DND-41 (cell line): Measurements from ENCODE around the gene KRTAP10-12.

Experiments used
- ATAC-seq: fragments of 200-7000 bp; cut with Tn5 transposase; 3 replicates; pipeline ENCODE4 v1.9.1; 2021; ENCODE audit warnings: low read depth; ENCODE audit not compliant: insufficient read depth
- DNase-seq: peaks from one replicate; pipeline ENCODE4 v3.0.0-alpha.2; 2020
- H2AFZ ChIP-seq: 2 replicates; pipeline ENCODE4 v1.6.0; 2012; ENCODE audit warnings: low read depth, low read length
- H3K27ac ChIP-seq: 2 replicates; pipeline ENCODE4 v1.5.1; 2012; ENCODE audit warnings: low read length, inconsistent platforms
- H3K27me3 ChIP-seq: fragments of 200-600 bp; sonication (generic); 2 replicates; pipeline ENCODE4 v1.6.0; 2012; ENCODE audit warnings: low read length, mild to moderate bottlenecking, inconsistent platforms; ENCODE audit not compliant: insufficient read depth, poor library complexity
- H3K36me3 ChIP-seq: 2 replicates; pipeline ENCODE4 v1.5.1; 2012; ENCODE audit warnings: low read length, inconsistent platforms; ENCODE audit not compliant: insufficient read depth
- H3K4me1 ChIP-seq: 2 replicates; pipeline ENCODE4 v1.5.1; 2012; ENCODE audit warnings: mild to moderate bottlenecking, low read length; ENCODE audit not compliant: insufficient read depth
- H3K4me2 ChIP-seq: 2 replicates; pipeline ENCODE4 v1.6.0; 2012; ENCODE audit warnings: mild to moderate bottlenecking, moderate library complexity, low read length, inconsistent platforms; ENCODE audit not compliant: insufficient read depth
- H3K4me3 ChIP-seq, 2 experiments: fragments of 200-600 bp in 1 of 2; shearing (Covaris generic) in 1 of 2; 2 replicates each; pipeline ENCODE4 v1.5.1; 2012 to 2016; ENCODE audit warnings: inconsistent platforms in 2 of 2, low read length in 2 of 2, mild to moderate bottlenecking in 2 of 2, low read depth in 1 of 2, moderate library complexity in 1 of 2
- H3K79me2 ChIP-seq: 2 replicates; pipeline ENCODE4 v1.6.0; 2012; ENCODE audit warnings: low read length, inconsistent platforms; ENCODE audit not compliant: insufficient read depth
- H3K9ac ChIP-seq: 2 replicates; pipeline ENCODE4 v1.6.0; 2012; ENCODE audit warnings: low read depth, mild to moderate bottlenecking, inconsistent platforms, low read length, moderate library complexity
- H3K9me3 ChIP-seq: 2 replicates; pipeline ENCODE4 v1.5.1; 2012; ENCODE audit warnings: low read length, moderate library complexity, mild to moderate bottlenecking, inconsistent platforms; ENCODE audit not compliant: insufficient read depth, severe bottlenecking
- H4K20me1 ChIP-seq: 2 replicates; pipeline ENCODE4 v1.6.0; 2012; ENCODE audit warnings: low read length; ENCODE audit not compliant: insufficient read depth
- EZH2 ChIP-seq: IDR thresholded peaks from 3 replicates; pipeline ENCODE4 v1.6.1; 2012; ENCODE audit warnings: borderline replicate concordance, low read depth, mild to moderate bottlenecking, moderate library complexity, low read length, inconsistent platforms; ENCODE audit not compliant: severe bottlenecking
- TF ChIP-seq, protein P1 (sequence below): IDR thresholded peaks from 2 replicates; pipeline ENCODE4 v1.5.1; 2012; ENCODE audit warnings: borderline replicate concordance, low read length, moderate library complexity, mild to moderate bottlenecking; ENCODE audit not compliant: poor library complexity, severe bottlenecking; ENCODE audit errors: extremely low read depth

The KRTAP10-12 gene

GRCh38 chr21:44706026-44706705 is 9.2 kb downstream of the KRTAP10-12 start:
- H3K9ac ChIP-seq, result no peak overlapping the region
- H4K20me1 ChIP-seq, result no peaks in the 10 kb centered on the region; the same call in 1 of the 2 replicates
- H3K4me1 ChIP-seq, result no peaks in the 10 kb centered on the region
- no peaks in the 10 kb centered on the region for H3K36me3 ChIP-seq
- DNase-seq, result no peak
- H3K79me2 ChIP-seq, result no peaks in the 10 kb centered on the region
- peaks cover 5% of the 10 kb centered on the region for H3K27me3 ChIP-seq
- H3K9me3 ChIP-seq, result no peaks in the 10 kb centered on the region
- TF ChIP-seq, protein P1, sequence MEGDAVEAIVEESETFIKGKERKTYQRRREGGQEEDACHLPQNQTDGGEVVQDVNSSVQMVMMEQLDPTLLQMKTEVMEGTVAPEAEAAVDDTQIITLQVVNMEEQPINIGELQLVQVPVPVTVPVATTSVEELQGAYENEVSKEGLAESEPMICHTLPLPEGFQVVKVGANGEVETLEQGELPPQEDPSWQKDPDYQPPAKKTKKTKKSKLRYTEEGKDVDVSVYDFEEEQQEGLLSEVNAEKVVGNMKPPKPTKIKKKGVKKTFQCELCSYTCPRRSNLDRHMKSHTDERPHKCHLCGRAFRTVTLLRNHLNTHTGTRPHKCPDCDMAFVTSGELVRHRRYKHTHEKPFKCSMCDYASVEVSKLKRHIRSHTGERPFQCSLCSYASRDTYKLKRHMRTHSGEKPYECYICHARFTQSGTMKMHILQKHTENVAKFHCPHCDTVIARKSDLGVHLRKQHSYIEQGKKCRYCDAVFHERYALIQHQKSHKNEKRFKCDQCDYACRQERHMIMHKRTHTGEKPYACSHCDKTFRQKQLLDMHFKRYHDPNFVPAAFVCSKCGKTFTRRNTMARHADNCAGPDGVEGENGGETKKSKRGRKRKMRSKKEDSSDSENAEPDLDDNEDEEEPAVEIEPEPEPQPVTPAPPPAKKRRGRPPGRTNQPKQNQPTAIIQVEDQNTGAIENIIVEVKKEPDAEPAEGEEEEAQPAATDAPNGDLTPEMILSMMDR, result no peak
- no peak for TF ChIP-seq EZH2
- H3K4me3 ChIP-seq, result no peak overlapping the region
- ATAC-seq, result no peak
- H2AFZ ChIP-seq, result no peak overlapping the region
- no peak overlapping the region for H3K4me2 ChIP-seq
- H3K27ac ChIP-seq, result no peak overlapping the region

- no peaks in the 10 kb centered on the region for H3K4me1 ChIP-seq
- no peaks in the 10 kb centered on the region for H3K9me3 ChIP-seq
- no peaks in the 10 kb centered on the region for H3K79me2 ChIP-seq
- no peak overlapping the region for H2AFZ ChIP-seq
- H3K4me3 ChIP-seq, result no peak overlapping the region
- DNase-seq (no peak), ATAC-seq (no peak)
- TF ChIP-seq EZH2, result no peak
- TF ChIP-seq, protein P1, result no peak
- H4K20me1 ChIP-seq, result no peaks in the 10 kb centered on the region; the same call in 1 of the 2 replicates
- H3K27me3 ChIP-seq, result peaks cover 10% of the 10 kb centered on the region
- H3K4me2 ChIP-seq, result no peak overlapping the region
- H3K9ac ChIP-seq, result no peak overlapping the region
- no peaks in the 10 kb centered on the region for H3K36me3 ChIP-seq
- no peak overlapping the region for H3K27ac ChIP-seq
These were observed 10.0 kb downstream of the KRTAP10-12 start for GRCh38 chr21:44706706-44707581.

DNA sequence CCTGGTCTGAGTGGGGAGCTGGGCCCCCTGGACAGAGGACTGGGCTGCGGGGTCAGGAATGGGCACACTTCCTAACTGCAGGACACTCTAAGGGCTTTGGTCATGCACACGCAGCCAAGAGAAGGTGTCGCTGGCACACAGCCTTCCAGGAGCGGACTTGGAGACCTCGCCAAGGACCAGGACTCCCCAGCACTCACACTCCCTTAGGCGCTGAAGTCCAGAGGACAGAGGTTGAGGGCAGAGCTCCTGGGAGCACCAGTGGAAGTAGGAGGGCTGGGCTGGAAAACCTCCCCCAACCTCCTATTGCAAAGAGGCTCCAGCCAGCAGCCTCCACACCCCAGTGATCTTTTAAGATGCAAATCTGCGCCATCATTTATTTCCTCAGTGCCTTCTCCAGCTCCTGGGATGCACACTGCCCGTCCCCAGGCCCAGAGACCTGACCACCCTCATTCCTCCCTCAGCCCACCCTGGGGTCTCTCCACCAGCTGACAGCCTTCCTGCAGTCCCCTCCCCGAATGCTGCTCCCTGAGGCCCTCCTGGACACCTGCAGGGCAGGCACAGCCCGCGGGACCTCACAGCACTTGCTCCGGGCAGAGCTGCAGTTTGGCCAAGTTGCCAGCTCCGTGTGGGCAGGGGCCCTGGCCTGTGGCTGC is 11.4 kb downstream of the KRTAP10-12 start:
- Histone ChIP-seq H3K9me3 (no peaks in the 10 kb centered on the region), H3K4me1 (no peaks in the 10 kb centered on the region), H3K9ac (no peak overlapping the region), H4K20me1 (no peaks in the 10 kb centered on the region; the same call in 1 of the 2 replicates), H3K4me3 (no peak overlapping the region), H2AFZ (no peak overlapping the region), H3K27ac (no peak overlapping the region), H3K4me2 (no peak overlapping the region), H3K79me2 (no peaks in the 10 kb centered on the region), H3K36me3 (no peaks in the 10 kb centered on the region), H3K27me3 (peaks cover 17% of the 10 kb centered on the region)
- no peak for TF ChIP-seq EZH2
- TF ChIP-seq, protein P1, result no peak
- DNase-seq, result no peak
- no peak for ATAC-seq
